Left lung (tissue), 10 donors: ENCODE data around the gene RNF223. TPM values are rescaled to one million over a fixed set of nuclear protein-coding genes. Genes with fewer than 3 reads are reported as not detected.

ENCODE experiments used
- ATAC-seq: fragments of 200-7000 bp; cut with Tn5 transposase; one replicate; pipeline ENCODE4 v1.9.1; 2020; ENCODE audit warnings: moderate library complexity
- DNase-seq, 4 donors: peaks; one replicate each; pipeline ENCODE4 v3.0.0-alpha.2; 2013 to 2020
- H3K27ac ChIP-seq, 2 donors: fragments of 200-600 bp; sonication (generic) in 1 of 2; one replicate each; pipeline versions ENCODE4 v1.5.0 to v1.8.0; 2020 to 2021
- H3K27me3 ChIP-seq, 2 donors: fragments of 200-600 bp; sonication (generic) in 1 of 2; one replicate each; pipeline versions ENCODE4 v1.5.0 to v1.8.0; 2020 to 2021
- H3K36me3 ChIP-seq, 2 donors: fragments of 200-600 bp; sonication (generic) in 1 of 2; one replicate each; pipeline versions ENCODE4 v1.5.0 to v1.8.0; 2020 to 2021
- H3K4me1 ChIP-seq, 2 donors: fragments of 200-600 bp; one replicate each; pipeline ENCODE4 v1.8.0; 2021
- H3K4me3 ChIP-seq, 2 donors: fragments of 200-600 bp; sonication (generic) in 1 of 2; one replicate each; pipeline versions ENCODE4 v1.5.0 to v1.8.0; 2020 to 2021; ENCODE audit warnings: mild to moderate bottlenecking in 1 of 2
- H3K9me3 ChIP-seq, 2 donors: fragments of 200-600 bp; sonication (generic) in 1 of 2; one replicate each; pipeline versions ENCODE4 v1.5.0 to v1.8.0; 2020 to 2021
- CTCF ChIP-seq, 2 donors: fragments of 200-600 bp; sonication (generic) in 1 of 2; IDR thresholded peaks; one replicate each; pipeline versions ENCODE4 v1.5.0 to v1.8.0; 2021; ENCODE audit warnings: antibody characterized with exemption in 2 of 2
- intact Hi-C, 2 donors: fragments of 100-400 bp; cut with DNase I; formaldehyde crosslinking; loops; one replicate each; pipeline versions ENCODE4 v1.11.2 to v1.14.2; 2022
- polyA plus RNA-seq, 6 donors: library from polyadenylated mRNA; unstranded; fragments of 120-200 nt; gene quantifications; one replicate each; pipeline ENCODE4 v1.2.1, GENCODE V29; 2013; ENCODE audit not compliant: insufficient read length in 6 of 6
- total RNA-seq, 2 donors: library from RNA; stranded (reverse); fragmentation: NEBNext Ultra II Directional; extraction: Animal tissue kit (Norgen Biotek cat#: 25700); gene quantifications; one replicate each; pipeline ENCODE4 v1.2.1, GENCODE V29; 2021
- donor health status: DM: no; HTN: yes; CAD: no.
- donor health status: DM: no; HTN: no; CAD: no.

Gene RNF223
- total and polyA plus RNA-seq, 8 donors = 0.13 to 1.7 (median 0.18) TPM

GRCh38 chr1:1090424-1091343, 16.6 kb upstream of the RNF223 start:
- no peaks in the 10 kb centered on the region for H3K27me3 ChIP-seq
- TF ChIP-seq CTCF (IDR thresholded peaks at IDR 0.05) = no peak
- intact Hi-C loops = no loop called here
- H3K27ac ChIP-seq = no peak overlapping the region
- no peak overlapping the region for H3K4me3 ChIP-seq
- no peak for DNase-seq
- H3K4me1 ChIP-seq = no peaks in the 10 kb centered on the region
- no peaks in the 10 kb centered on the region for H3K9me3 ChIP-seq
- no peaks in the 10 kb centered on the region for H3K36me3 ChIP-seq
- no peak for ATAC-seq

GRCh38 chr1:1089731-1090423, 15.8 kb upstream of the RNF223 start:
- no peaks in the 10 kb centered on the region for H3K27me3 ChIP-seq
- H3K4me3 ChIP-seq = no peak overlapping the region
- DNase-seq (no peak), ATAC-seq (no peak)
- no peaks in the 10 kb centered on the region for H3K9me3 ChIP-seq
- no peaks in the 10 kb centered on the region for H3K36me3 ChIP-seq
- intact Hi-C loops = no loop called here
- no peak overlapping the region for H3K27ac ChIP-seq
- no peak for TF ChIP-seq CTCF (IDR thresholded peaks at IDR 0.05)
- no peaks in the 10 kb centered on the region for H3K4me1 ChIP-seq

- Histone ChIP-seq H3K27me3 (no peaks in the 10 kb centered on the region), H3K36me3 (peaks cover 0 to 3% of the 10 kb centered on the region in 2 donors), H3K4me1 (no peaks in the 10 kb centered on the region), H3K27ac (no peak overlapping the region), H3K9me3 (no peaks in the 10 kb centered on the region), H3K4me3 (no peak overlapping the region)
- no peak for TF ChIP-seq CTCF (IDR thresholded peaks at IDR 0.05)
- intact Hi-C loops = no loop called here
- peak in 1 of 4 donors; percentile 79 for DNase-seq
- ATAC-seq = no peak
These were observed 14.9 kb upstream of the RNF223 start for GRCh38 chr1:1088801-1089680.

GRCh38 chr1:1088029-1088800, 14.1 kb upstream of the RNF223 start:
- H3K9me3 ChIP-seq = no peaks in the 10 kb centered on the region
- DNase-seq (no peak), ATAC-seq (no peak)
- no peak for TF ChIP-seq CTCF (IDR thresholded peaks at IDR 0.05)
- no peaks in the 10 kb centered on the region for H3K27me3 ChIP-seq
- no peak overlapping the region for H3K4me3 ChIP-seq
- peaks cover 0 to 9% of the 10 kb centered on the region in 2 donors for H3K36me3 ChIP-seq
- intact Hi-C loops = no loop called here
- H3K4me1 ChIP-seq = no peaks in the 10 kb centered on the region
- no peak overlapping the region for H3K27ac ChIP-seq
